Thymus (tissue), 11 donors: ENCODE measurements around the gene MAP2. TPM values are rescaled to one million over a fixed set of nuclear protein-coding genes. Genes with fewer than 3 reads are reported as not detected.

Experiments used
- DNase-seq, 9 donors: peaks; one replicate each; pipeline ENCODE4 v3.0.0-alpha.2; 2013; ENCODE audit warnings: low spot score in 9 of 9, low read depth in 6 of 9, missing footprints in 1 of 9
- H3K27ac ChIP-seq, 2 donors: one replicate each; pipeline ENCODE4 v1.5.1; 2013; ENCODE audit warnings: control low read depth in 1 of 2, low read depth in 1 of 2, low read length in 1 of 2, mild to moderate bottlenecking in 1 of 2, moderate library complexity in 1 of 2
- H3K27me3 ChIP-seq, 2 donors: one replicate each; pipeline ENCODE4 v1.5.1; 2013; ENCODE audit warnings: low read length in 1 of 2; ENCODE audit not compliant: control insufficient read depth in 2 of 2, insufficient read depth in 1 of 2
- H3K36me3 ChIP-seq, 2 donors: one replicate each; pipeline ENCODE4 v1.5.1; 2013; ENCODE audit warnings: low read length in 1 of 2, mild to moderate bottlenecking in 1 of 2, moderate library complexity in 1 of 2; ENCODE audit not compliant: control insufficient read depth in 2 of 2, insufficient read depth in 2 of 2
- H3K4me1 ChIP-seq, 2 donors: one replicate each; pipeline ENCODE4 v1.5.1; 2013; ENCODE audit warnings: low read length in 2 of 2; ENCODE audit not compliant: control insufficient read depth in 2 of 2, insufficient read depth in 2 of 2
- H3K4me3 ChIP-seq, 2 donors: one replicate each; pipeline ENCODE4 v1.5.1; 2013; ENCODE audit warnings: low read length in 2 of 2, control low read depth in 1 of 2, mild to moderate bottlenecking in 1 of 2
- H3K9me3 ChIP-seq, 2 donors: one replicate each; pipeline ENCODE4 v1.5.1; 2013; ENCODE audit warnings: low read length in 1 of 2, mild to moderate bottlenecking in 1 of 2; ENCODE audit not compliant: control insufficient read depth in 2 of 2, insufficient read depth in 1 of 2
- WGBS: extraction: QIAGEN DNeasy Blood & Tissue Kit; methylation state at CpG from one replicate; pipeline ENCODE4 v1.1.7; 2013; 5-methylcytosine and 5-hydroxymethylcytosine counted together
- polyA plus RNA-seq: library from polyadenylated mRNA; stranded (reverse); fragments of 200-250 nt; gene quantifications from one replicate; pipeline ENCODE4 v1.2.3, GENCODE V29; 2013
- total RNA-seq: library from RNA; stranded (reverse); fragments of 120-200 nt; gene quantifications from one replicate; pipeline ENCODE4 v1.2.4, GENCODE V29; 2013
- donor health status: healthy.

MAP2 gene
- total and polyA plus RNA-seq, 2 donors: 2.5 to 5.3 TPM

- H3K36me3 ChIP-seq: no peaks in the 10 kb centered on the region
- no peaks in the 10 kb centered on the region for H3K9me3 ChIP-seq
- H3K27me3 ChIP-seq: no peaks in the 10 kb centered on the region
- no peak for DNase-seq
- H3K4me1 ChIP-seq: no peaks in the 10 kb centered on the region
- no peak overlapping the region for H3K4me3 ChIP-seq
- 80% methylated on average over 1 of the region's 1 CpG for WGBS
- H3K27ac ChIP-seq: no peak overlapping the region
Measured at GRCh38 chr2:209390839-209391238, 33.0 kb upstream of the MAP2 start.

- Histone ChIP-seq H3K9me3 (no peaks in the 10 kb centered on the region), H3K27ac (no peak overlapping the region), H3K36me3 (no peaks in the 10 kb centered on the region), H3K27me3 (no peaks in the 10 kb centered on the region), H3K4me3 (no peak overlapping the region), H3K4me1 (no peaks in the 10 kb centered on the region)
- 85% methylated on average over 3 of the region's 3 CpGs for WGBS
- no peak for DNase-seq
Measured at GRCh38 chr2:209391776-209392401, 32.0 kb upstream of the MAP2 start.

GRCh38 chr2:209395229-209395628 lies 28.6 kb upstream of the MAP2 start:
- Histone ChIP-seq H3K4me3 (no peak overlapping the region), H3K4me1 (no peaks in the 10 kb centered on the region), H3K27ac (no peak overlapping the region), H3K27me3 (no peaks in the 10 kb centered on the region), H3K36me3 (no peaks in the 10 kb centered on the region), H3K9me3 (no peaks in the 10 kb centered on the region)
- 94% methylated on average over 1 of the region's 1 CpG for WGBS
- DNase-seq: no peak

GRCh38 chr2:209395652-209396051 lies 28.2 kb upstream of the MAP2 start:
- Histone ChIP-seq H3K36me3 (no peaks in the 10 kb centered on the region), H3K4me1 (no peaks in the 10 kb centered on the region), H3K9me3 (no peaks in the 10 kb centered on the region)

GRCh38 chr2:209398463-209398862 lies 25.4 kb upstream of the MAP2 start:
- no peaks in the 10 kb centered on the region for H3K9me3 ChIP-seq
- no peak overlapping the region for H3K27ac ChIP-seq
- no peaks in the 10 kb centered on the region for H3K4me1 ChIP-seq
- no peaks in the 10 kb centered on the region for H3K27me3 ChIP-seq
- H3K36me3 ChIP-seq: no peaks in the 10 kb centered on the region
- no peak for DNase-seq
- H3K4me3 ChIP-seq: no peak overlapping the region
- 96% methylated on average over 2 of the region's 2 CpGs for WGBS

More at GRCh38 chr2:209395652-209396051, 28.2 kb upstream of the MAP2 start:
- DNase-seq: no peak
- no peak overlapping the region for H3K27ac ChIP-seq
- no peak overlapping the region for H3K4me3 ChIP-seq
- H3K27me3 ChIP-seq: no peaks in the 10 kb centered on the region

GRCh38 chr2:209401788-209402187 lies 22.1 kb upstream of the MAP2 start:
- H3K4me3 ChIP-seq: no peak overlapping the region
- WGBS: 90% methylated on average over 3 of the region's 3 CpGs
- no peaks in the 10 kb centered on the region for H3K4me1 ChIP-seq
- H3K36me3 ChIP-seq: no peaks in the 10 kb centered on the region
- H3K27ac ChIP-seq: no peak overlapping the region
- no peak for DNase-seq
- no peaks in the 10 kb centered on the region for H3K9me3 ChIP-seq
- no peaks in the 10 kb centered on the region for H3K27me3 ChIP-seq

GRCh38 chr2:209411296-209411695 lies 12.6 kb upstream of the MAP2 start:
- Histone ChIP-seq H3K4me3 (no peak overlapping the region), H3K4me1 (no peaks in the 10 kb centered on the region), H3K27me3 (no peaks in the 10 kb centered on the region), H3K27ac (no peak overlapping the region), H3K9me3 (no peaks in the 10 kb centered on the region), H3K36me3 (no peaks in the 10 kb centered on the region)
- no peak for DNase-seq
- 99% methylated on average over 1 of the region's 1 CpG for WGBS

- DNase-seq: no peak
- no peaks in the 10 kb centered on the region for H3K4me1 ChIP-seq
- 93% methylated on average over 4 of the region's 4 CpGs for WGBS
- no peaks in the 10 kb centered on the region for H3K9me3 ChIP-seq
- no peak overlapping the region for H3K4me3 ChIP-seq
- no peaks in the 10 kb centered on the region for H3K36me3 ChIP-seq
- no peaks in the 10 kb centered on the region for H3K27me3 ChIP-seq
- H3K27ac ChIP-seq: no peak overlapping the region
Measured at GRCh38 chr2:209411718-209412117, 12.1 kb upstream of the MAP2 start.

- Histone ChIP-seq H3K4me1 (no peaks in the 10 kb centered on the region), H3K36me3 (no peaks in the 10 kb centered on the region), H3K4me3 (no peak overlapping the region), H3K27ac (no peak overlapping the region), H3K27me3 (no peaks in the 10 kb centered on the region), H3K9me3 (no peaks in the 10 kb centered on the region)
- no peak for DNase-seq
- 21% methylated on average over 1 of the region's 1 CpG for WGBS
Measured at GRCh38 chr2:209413311-209414014, 10.4 kb upstream of the MAP2 start.
